Transverse colon (tissue), 4 donors: ENCODE data around the gene SERINC5. TPM values are rescaled to one million over a fixed set of nuclear protein-coding genes. Genes with fewer than 3 reads are reported as not detected.
"Not testable (repeated sequence)": the region's sequence is repeated elsewhere in the genome, so short reads cannot be mapped to it uniquely, and the experiment has no call there.

Experiments used
- DNase-seq: peaks from one replicate; pipeline ENCODE4 v3.0.0-alpha.2; 2019
- H3K27ac ChIP-seq, 4 donors: fragments of 200-600 bp; sonication (generic); 2 replicates each; pipeline ENCODE4 v1.5.1; 2016 to 2018; ENCODE audit warnings: inconsistent platforms in 4 of 4
- H3K27me3 ChIP-seq: fragments of 200-600 bp; sonication (generic); 2 replicates; pipeline ENCODE4 v1.5.1; 2017; ENCODE audit warnings: inconsistent platforms
- H3K36me3 ChIP-seq, 4 donors: fragments of 200-600 bp; sonication (generic); 2 replicates each; pipeline ENCODE4 v1.5.1; 2017 to 2019; ENCODE audit warnings: inconsistent platforms in 4 of 4
- H3K4me1 ChIP-seq, 4 donors: fragments of 200-600 bp; sonication (generic); 2 replicates each; pipeline ENCODE4 v1.5.1; 2017 to 2020; ENCODE audit warnings: inconsistent platforms in 4 of 4
- H3K4me3 ChIP-seq, 4 donors: fragments of 200-600 bp; sonication (generic); 1 replicate in 1 of 4; 2 replicates in 3 of 4; pipeline versions ENCODE4 v1.5.1 to v1.6.1; 2017 to 2019; ENCODE audit warnings: inconsistent platforms in 4 of 4
- H3K9me3 ChIP-seq, 2 donors: fragments of 200-600 bp; sonication (generic); 2 replicates each; pipeline ENCODE4 v1.5.1; 2017 to 2019; ENCODE audit warnings: inconsistent platforms in 2 of 2
- CTCF ChIP-seq, 5 experiments: fragments of 200-600 bp in 3 of 5; fragments of 450-650 bp in 2 of 5; sonication (generic) in 3 of 5; IDR thresholded peaks; 1 replicate in 2 of 5; 2 replicates in 3 of 5; pipeline ENCODE4 v1.5.1; 2016 to 2017; ENCODE audit warnings: antibody characterized with exemption in 5 of 5, inconsistent platforms in 3 of 5, mild to moderate bottlenecking in 2 of 5, moderate library complexity in 1 of 5
- EP300 ChIP-seq: sonication (generic); formaldehyde crosslinking; IDR thresholded peaks from one replicate; pipeline ENCODE4 v1.6.1; 2017; ENCODE audit warnings: antibody characterized with exemption, low read depth
- POLR2A ChIP-seq: fragments of 450-650 bp; IDR thresholded peaks from one replicate; pipeline ENCODE4 v1.6.1; 2016; ENCODE audit warnings: antibody characterized with exemption, mild to moderate bottlenecking, moderate library complexity
- POLR2AphosphoS5 ChIP-seq, 3 donors: sonication (generic); formaldehyde crosslinking; IDR thresholded peaks; one replicate each; pipeline ENCODE4 v1.6.1; 2016; ENCODE audit warnings: antibody characterized with exemption in 3 of 3
- WGBS, 2 donors: methylation state at CpG; one replicate each; pipeline ENCODE4 v1.1.5; 2018; ENCODE audit warnings: low coverage in 1 of 2; 5-methylcytosine and 5-hydroxymethylcytosine counted together
- in situ Hi-C, 4 donors: fragments of 200-750 bp; cut with MboI; loops; one replicate each; pipeline versions ENCODE4 v1.15.0 to v1.15.1; 2017; ENCODE audit warnings: low sequenced_read_pairs in 3 of 4, low pct_ligation_motif_present in 1 of 4, low pct_unique_long_range_greater_than_20kb in 1 of 4
- intact Hi-C: fragments of 100-400 bp; cut with DNase I; formaldehyde crosslinking; loops from one replicate; pipeline ENCODE4 v1.15.1; 2023; ENCODE audit warnings: low total_unique reads
- total RNA-seq, 4 donors: library from RNA; depleted of rRNA; stranded (reverse); fragments of >200 nt; gene quantifications; one replicate each; pipeline ENCODE4 v1.1.0, GENCODE V29; 2016

The SERINC5 gene
- total RNA-seq = 10 to 100 TPM; 40.6 to 90.4 (median 79.6) TPM

GRCh38 chr5:80255811-80256712 is at the start of gene SERINC5:
Gene SERINC5, minus strand, starts transcription at chr5:80256048. Its CDS starts 126 bp downstream, at chr5:80255922.
- WGBS, 2 donors = 0% methylated on average over 36 of the region's 87 CpGs; no CpG with 5 or more reads in 1 of the 2 donors
- intact Hi-C loops = loop anchor here (5.0 kb wide), 1 partner anchor 114 kb away; no protein-coding TSS in a partner anchor

GRCh38 chr5:80302636-80303035 is 46.8 kb upstream of the SERINC5 start:
- 81% methylated on average over 11 of the region's 11 CpGs; no CpG with 5 or more reads in 1 of the 2 donors for WGBS, 2 donors
- DNase-seq = no peak

More at GRCh38 chr5:80255811-80256712, at the start of gene SERINC5:
- Histone ChIP-seq H3K27ac (peak within 1 kb of the TSS; percentile 97 to 100 (median 100)), H3K36me3 (no peaks in the 10 kb centered on the region), H3K4me1 (peaks cover 0 to 54% (median 35%) of the 10 kb centered on the region in 4 donors), H3K4me3 (peak within 1 kb of the TSS; percentile 58 to 95 (median 77)), H3K9me3 (no peaks in the 10 kb centered on the region), H3K27me3 (no peaks in the 10 kb centered on the region)
- in situ Hi-C loops = no loop called here
- TF ChIP-seq POLR2AphosphoS5 (IDR thresholded peaks at IDR 0.05) (peak; percentile 94 to 98 (median 98)), CTCF (IDR thresholded peaks at IDR 0.05) (no peak), EP300 (peak; percentile 10), POLR2A (peak; percentile 97)
- peak; percentile 89 for DNase-seq

GRCh38 chr5:80301342-80301741 is 45.5 kb upstream of the SERINC5 start:
- in situ Hi-C loops = loop anchor here in 2 of 4 donors (10.0 kb wide), 1 partner anchor 207 kb away; no protein-coding TSS in a partner anchor
- H3K27ac ChIP-seq, H3K4me1 ChIP-seq, DNase-seq, intact Hi-C loops, H3K27me3 ChIP-seq, H3K4me3 ChIP-seq, H3K36me3 ChIP-seq, H3K9me3 ChIP-seq: not testable (repeated sequence)
- WGBS, 2 donors = 95% methylated on average over 4 of the region's 34 CpGs; no CpG with 5 or more reads in 1 of the 2 donors

More at GRCh38 chr5:80302636-80303035, 46.8 kb upstream of the SERINC5 start:
- intact Hi-C loops (no loop called here), in situ Hi-C loops (loop anchor here in 2 of 4 donors (10.0 kb wide), 1 partner anchor 208 kb away; no protein-coding TSS in a partner anchor)
- H3K9me3 ChIP-seq = no peaks in the 10 kb centered on the region
- no peak overlapping the region for H3K4me3 ChIP-seq
- no peak for TF ChIP-seq CTCF (IDR thresholded peaks at IDR 0.05)
- TF ChIP-seq POLR2AphosphoS5 (IDR thresholded peaks at IDR 0.05) = no peak
- TF ChIP-seq EP300 = no peak
- TF ChIP-seq POLR2A = no peak
- peaks cover 0 to 1% (median 0%) of the 10 kb centered on the region in 4 donors for H3K4me1 ChIP-seq
- H3K27ac ChIP-seq = no peak overlapping the region
- no peaks in the 10 kb centered on the region for H3K27me3 ChIP-seq
- no peaks in the 10 kb centered on the region for H3K36me3 ChIP-seq

GRCh38 chr5:80300796-80301195 is 44.9 kb upstream of the SERINC5 start:
- H3K4me3 ChIP-seq, H3K36me3 ChIP-seq, H3K9me3 ChIP-seq, H3K4me1 ChIP-seq, DNase-seq, H3K27me3 ChIP-seq, H3K27ac ChIP-seq, intact Hi-C loops: not testable (repeated sequence)
- 94% methylated on average over 11 of the region's 27 CpGs; no CpG with 5 or more reads in 1 of the 2 donors for WGBS, 2 donors
- in situ Hi-C loops = loop anchor here in 2 of 4 donors (10.0 kb wide), 1 partner anchor 206 kb away; no protein-coding TSS in a partner anchor

GRCh38 chr5:80300125-80300524 is 44.3 kb upstream of the SERINC5 start:
- Histone ChIP-seq H3K36me3 (no peaks in the 10 kb centered on the region), H3K4me1 (no peaks in the 10 kb centered on the region), H3K27ac (no peak overlapping the region), H3K9me3 (no peaks in the 10 kb centered on the region), H3K27me3 (no peaks in the 10 kb centered on the region), H3K4me3 (no peak overlapping the region)
- intact Hi-C loops (no loop called here), in situ Hi-C loops (loop anchor here in 2 of 4 donors (10.0 kb wide), 1 partner anchor 205 kb away; no protein-coding TSS in a partner anchor)
- 90 to 100% methylated on average over 1 to 8 of the region's 8 CpGs for whole genome bisulfite sequencing, 2 donors
- no peak for DNase-seq
- TF ChIP-seq POLR2A (no peak), POLR2AphosphoS5 (IDR thresholded peaks at IDR 0.05) (no peak), CTCF (IDR thresholded peaks at IDR 0.05) (no peak), EP300 (no peak)
